Neural crest cell (in vitro differentiated cells): ENCODE measurements around the gene SAE1. TPM values are rescaled to one million over a fixed set of nuclear protein-coding genes. Genes with fewer than 3 reads are reported as not detected.

Source experiments
- DNase-seq: peaks from one replicate; pipeline ENCODE4 v3.0.0; 2021; ENCODE audit warnings: low read depth, mixed read lengths, low spot score
- H3K27ac Mint-ChIP-seq: one replicate; pipeline ENCODE4 v1.8.0; 2021; ENCODE audit warnings: mild to moderate bottlenecking, mixed read lengths; ENCODE audit not compliant: unreplicated experiment
- H3K27me3 Mint-ChIP-seq: 2 replicates; pipeline ENCODE4 v1.8.0; 2021; ENCODE audit warnings: low read depth, mild to moderate bottlenecking, mixed read lengths
- H3K36me3 Mint-ChIP-seq: 2 replicates; pipeline ENCODE4 v1.8.0; 2021; ENCODE audit warnings: low read depth, mild to moderate bottlenecking, mixed read lengths
- H3K4me1 Mint-ChIP-seq: 2 replicates; pipeline ENCODE4 v1.8.0; 2021; ENCODE audit warnings: mixed read lengths
- H3K4me3 Mint-ChIP-seq: one replicate; pipeline ENCODE4 v1.8.0; 2021; ENCODE audit warnings: mild to moderate bottlenecking, mixed read lengths
- H3K9me3 Mint-ChIP-seq: 2 replicates; pipeline ENCODE4 v1.8.0; 2021; ENCODE audit warnings: mixed read lengths
- total RNA-seq: library from RNA; stranded (reverse); gene quantifications from 2 replicates; pipeline ENCODE4 v1.2.1, GENCODE V29; 2021
- TF ChIP-seq, protein P1 (sequence below): fragments of 200-600 bp; sonication (generic); conservative IDR thresholded peaks from 2 replicates; pipeline ENCODE4 v1.5.0; 2021; ENCODE audit warnings: antibody characterized with exemption, mild to moderate bottlenecking

SAE1 gene
- total RNA-seq, 1 donor from 2014 or later = 280 TPM

GRCh38 chr19:47113850-47114651 is 16.6 kb upstream of the SAE1 start:
- H3K4me3 Mint-ChIP-seq = peak overlapping the region; percentile 93
- TF ChIP-seq, protein P1, sequence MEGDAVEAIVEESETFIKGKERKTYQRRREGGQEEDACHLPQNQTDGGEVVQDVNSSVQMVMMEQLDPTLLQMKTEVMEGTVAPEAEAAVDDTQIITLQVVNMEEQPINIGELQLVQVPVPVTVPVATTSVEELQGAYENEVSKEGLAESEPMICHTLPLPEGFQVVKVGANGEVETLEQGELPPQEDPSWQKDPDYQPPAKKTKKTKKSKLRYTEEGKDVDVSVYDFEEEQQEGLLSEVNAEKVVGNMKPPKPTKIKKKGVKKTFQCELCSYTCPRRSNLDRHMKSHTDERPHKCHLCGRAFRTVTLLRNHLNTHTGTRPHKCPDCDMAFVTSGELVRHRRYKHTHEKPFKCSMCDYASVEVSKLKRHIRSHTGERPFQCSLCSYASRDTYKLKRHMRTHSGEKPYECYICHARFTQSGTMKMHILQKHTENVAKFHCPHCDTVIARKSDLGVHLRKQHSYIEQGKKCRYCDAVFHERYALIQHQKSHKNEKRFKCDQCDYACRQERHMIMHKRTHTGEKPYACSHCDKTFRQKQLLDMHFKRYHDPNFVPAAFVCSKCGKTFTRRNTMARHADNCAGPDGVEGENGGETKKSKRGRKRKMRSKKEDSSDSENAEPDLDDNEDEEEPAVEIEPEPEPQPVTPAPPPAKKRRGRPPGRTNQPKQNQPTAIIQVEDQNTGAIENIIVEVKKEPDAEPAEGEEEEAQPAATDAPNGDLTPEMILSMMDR = no peak
- H3K9me3 Mint-ChIP-seq = no peaks in the 10 kb centered on the region
- peaks cover 8% of the 10 kb centered on the region for H3K36me3 Mint-ChIP-seq
- peak overlapping the region; percentile 99 for H3K27ac Mint-ChIP-seq
- peaks cover 5% of the 10 kb centered on the region for H3K27me3 Mint-ChIP-seq
- DNase-seq = no peak
- peaks cover 29% of the 10 kb centered on the region for H3K4me1 Mint-ChIP-seq

GRCh38 chr19:47120470-47121067 is 10.1 kb upstream of the SAE1 start:
- no peaks in the 10 kb centered on the region for H3K27me3 Mint-ChIP-seq
- no peak overlapping the region for H3K4me3 Mint-ChIP-seq
- H3K36me3 Mint-ChIP-seq = no peaks in the 10 kb centered on the region
- TF ChIP-seq, protein P1 = no peak
- H3K27ac Mint-ChIP-seq = no peak overlapping the region
- H3K4me1 Mint-ChIP-seq = peaks cover 14% of the 10 kb centered on the region
- DNase-seq = no peak
- H3K9me3 Mint-ChIP-seq = no peaks in the 10 kb centered on the region

- Mint-ChIP-seq H3K9me3 (no peaks in the 10 kb centered on the region), H3K27me3 (no peaks in the 10 kb centered on the region), H3K27ac (peak overlapping the region; percentile 8), H3K36me3 (no peaks in the 10 kb centered on the region), H3K4me3 (no peak overlapping the region), H3K4me1 (peaks cover 14% of the 10 kb centered on the region)
- TF ChIP-seq, protein P1 = no peak
- no peak for DNase-seq
These were observed 8.0 kb upstream of the SAE1 start for GRCh38 chr19:47122359-47123335.

- Mint-ChIP-seq H3K27me3 (no peaks in the 10 kb centered on the region), H3K4me3 (no peak overlapping the region), H3K27ac (no peak overlapping the region), H3K36me3 (no peaks in the 10 kb centered on the region), H3K4me1 (peaks cover 14% of the 10 kb centered on the region), H3K9me3 (no peaks in the 10 kb centered on the region)
- no peak for DNase-seq
- TF ChIP-seq, protein P1 = no peak
These were observed 7.2 kb upstream of the SAE1 start for GRCh38 chr19:47123406-47123805.

DNA sequence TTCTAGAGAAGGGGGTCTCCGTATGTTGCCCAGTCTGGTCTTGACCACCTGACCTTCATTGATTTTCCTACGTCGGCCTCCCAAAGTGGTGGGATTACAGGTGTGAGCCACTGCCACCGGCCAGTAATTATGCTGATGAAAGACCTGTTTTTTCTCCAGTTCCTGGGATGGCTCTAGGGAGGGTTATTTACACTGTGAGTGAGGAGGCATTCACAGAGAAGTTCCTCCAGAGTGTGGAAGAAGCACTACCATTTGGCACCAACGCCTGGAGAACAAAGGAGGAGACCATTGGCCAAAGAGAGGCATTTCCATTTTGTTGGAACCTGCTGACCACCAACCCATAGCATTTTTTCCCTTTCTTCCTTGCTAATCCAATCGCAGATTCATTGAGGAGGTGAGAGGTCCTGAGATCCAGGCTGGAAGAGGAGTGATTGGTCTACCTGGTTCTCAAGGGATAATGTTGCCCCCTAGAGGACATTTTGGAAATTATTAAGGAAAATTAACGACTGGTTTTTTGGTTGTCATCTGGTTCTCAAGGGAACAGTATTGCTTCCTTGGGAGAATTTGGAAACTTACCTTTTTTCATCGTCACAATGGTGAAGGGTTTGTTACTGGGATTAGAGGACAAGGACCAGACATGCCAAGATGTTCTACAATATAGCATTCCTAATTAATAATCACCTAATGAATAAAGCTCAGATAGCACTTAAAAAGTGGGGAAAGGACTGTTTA is 5.5 kb upstream of the SAE1 start:
- Mint-ChIP-seq H3K9me3 (no peaks in the 10 kb centered on the region), H3K27me3 (no peaks in the 10 kb centered on the region), H3K36me3 (no peaks in the 10 kb centered on the region), H3K4me1 (peaks cover 14% of the 10 kb centered on the region), H3K27ac (no peak overlapping the region), H3K4me3 (peak overlapping the region; percentile 70)
- DNase-seq = peak; percentile 12
- TF ChIP-seq, protein P1 = peak; percentile 87
